SK-N-MC (cell line): ENCODE measurements around the gene GLS.

Experiments used
- EZH2 ChIP-seq: fragments of 200-600 bp; sonication (generic); IDR thresholded peaks from one replicate; pipeline ENCODE4 v1.6.1; 2017; ENCODE audit warnings: antibody characterized with exemption
- POLR2AphosphoS5 ChIP-seq: IDR thresholded peaks from 2 replicates; pipeline ENCODE4 v1.6.1; 2012; ENCODE audit warnings: mild to moderate bottlenecking, low read depth, low read length, borderline replicate concordance

- TF ChIP-seq EZH2 (no peak), POLR2AphosphoS5 (no peak)
Observed at GRCh38 chr2:190849774-190850173, 30.8 kb upstream of the GLS start.
